ENCODE measurements around the gene ATP8A1.

DNA sequence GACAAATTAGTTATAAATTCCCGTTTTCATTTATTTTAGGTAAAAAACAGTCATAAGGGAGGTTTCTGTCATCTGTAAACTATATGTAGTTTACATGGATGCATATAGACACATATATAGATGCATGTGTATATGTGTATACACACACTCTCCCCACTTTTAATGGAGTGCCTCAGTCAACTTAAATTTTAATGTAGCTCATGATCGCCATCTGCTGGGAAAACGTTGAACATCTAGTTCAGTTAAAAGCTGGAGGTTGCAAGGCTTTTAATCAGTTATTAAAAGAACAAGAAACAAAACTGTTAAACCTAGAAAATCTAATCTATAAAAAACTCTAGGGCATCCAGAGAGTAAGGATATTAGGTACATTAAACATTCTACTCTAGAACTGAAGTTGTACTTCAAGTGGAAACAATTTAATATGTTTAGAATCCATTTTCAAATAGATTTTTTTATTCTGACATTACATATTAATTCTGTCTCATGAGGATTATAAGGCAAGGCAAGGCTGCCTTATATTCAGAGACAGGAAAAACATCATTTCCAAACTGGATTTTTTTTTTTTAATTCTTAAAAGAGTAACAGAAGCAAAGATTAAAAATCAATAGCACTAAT, 137.0 kb downstream of the ATP8A1 start:
- TF ChIP-seq, protein P1, sequence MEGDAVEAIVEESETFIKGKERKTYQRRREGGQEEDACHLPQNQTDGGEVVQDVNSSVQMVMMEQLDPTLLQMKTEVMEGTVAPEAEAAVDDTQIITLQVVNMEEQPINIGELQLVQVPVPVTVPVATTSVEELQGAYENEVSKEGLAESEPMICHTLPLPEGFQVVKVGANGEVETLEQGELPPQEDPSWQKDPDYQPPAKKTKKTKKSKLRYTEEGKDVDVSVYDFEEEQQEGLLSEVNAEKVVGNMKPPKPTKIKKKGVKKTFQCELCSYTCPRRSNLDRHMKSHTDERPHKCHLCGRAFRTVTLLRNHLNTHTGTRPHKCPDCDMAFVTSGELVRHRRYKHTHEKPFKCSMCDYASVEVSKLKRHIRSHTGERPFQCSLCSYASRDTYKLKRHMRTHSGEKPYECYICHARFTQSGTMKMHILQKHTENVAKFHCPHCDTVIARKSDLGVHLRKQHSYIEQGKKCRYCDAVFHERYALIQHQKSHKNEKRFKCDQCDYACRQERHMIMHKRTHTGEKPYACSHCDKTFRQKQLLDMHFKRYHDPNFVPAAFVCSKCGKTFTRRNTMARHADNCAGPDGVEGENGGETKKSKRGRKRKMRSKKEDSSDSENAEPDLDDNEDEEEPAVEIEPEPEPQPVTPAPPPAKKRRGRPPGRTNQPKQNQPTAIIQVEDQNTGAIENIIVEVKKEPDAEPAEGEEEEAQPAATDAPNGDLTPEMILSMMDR (IDR thresholded peaks at IDR 0.05 in 8 of 11, conservative IDR thresholded peaks at IDR 0.05 in 3 of 11) = peak in 10 of 11 experiments; percentile 34 to 75 (median 64)
- no peak for TF ChIP-seq POLR2AphosphoS5 (IDR thresholded peaks at IDR 0.05)
